Spleen (tissue), 7 donors: ENCODE data around the gene MTHFR.

Experiments used
- POLR2A ChIP-seq, 3 donors: fragments of 450-650 bp; IDR thresholded peaks; one replicate each; pipeline ENCODE4 v1.5.1; 2017; ENCODE audit warnings: antibody characterized with exemption in 3 of 3, mild to moderate bottlenecking in 1 of 3
- TF ChIP-seq, protein P1 (sequence below), 11 experiments: fragments of 200-600 bp in 7 of 11; fragments of 450-650 bp in 4 of 11; sonication (generic) in 4 of 11; IDR thresholded peaks in 8 of 11; conservative IDR thresholded peaks in 3 of 11; 1 replicate in 7 of 11; 2 replicates in 4 of 11; pipeline versions ENCODE4 v1.4.0 to v1.8.0; 2016 to 2021; ENCODE audit warnings: antibody characterized with exemption in 11 of 11, inconsistent platforms in 4 of 11, mild to moderate bottlenecking in 1 of 11
- donor health status: DM: no; HTN: no; CAD: no; lungs with moderate emphysema.
- donor health status: DM: no; HTN: no; CAD: no.
- donor health status: DM: no; HTN: no; CAD: no.

DNA sequence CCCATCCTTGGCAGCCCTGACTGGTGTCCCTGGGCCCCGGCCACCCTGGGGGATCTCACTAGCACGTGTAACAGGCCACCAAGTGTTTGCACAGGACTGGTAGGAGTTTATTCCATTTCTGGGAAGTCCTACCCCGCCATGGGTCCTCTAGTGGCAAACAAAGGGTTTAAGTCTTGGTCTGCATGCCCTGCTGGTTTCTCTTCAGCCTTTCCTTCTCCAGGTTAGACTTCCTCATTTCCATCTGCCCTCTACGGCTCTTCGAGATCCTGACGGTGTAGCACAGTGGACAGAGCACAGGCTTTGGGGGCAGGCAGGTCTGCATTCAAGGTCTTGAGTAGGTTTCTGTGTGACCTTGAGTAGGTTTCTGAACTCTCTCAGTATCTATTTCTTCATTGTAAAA is 67.0 kb downstream of the MTHFR start:
- TF ChIP-seq, protein P1, sequence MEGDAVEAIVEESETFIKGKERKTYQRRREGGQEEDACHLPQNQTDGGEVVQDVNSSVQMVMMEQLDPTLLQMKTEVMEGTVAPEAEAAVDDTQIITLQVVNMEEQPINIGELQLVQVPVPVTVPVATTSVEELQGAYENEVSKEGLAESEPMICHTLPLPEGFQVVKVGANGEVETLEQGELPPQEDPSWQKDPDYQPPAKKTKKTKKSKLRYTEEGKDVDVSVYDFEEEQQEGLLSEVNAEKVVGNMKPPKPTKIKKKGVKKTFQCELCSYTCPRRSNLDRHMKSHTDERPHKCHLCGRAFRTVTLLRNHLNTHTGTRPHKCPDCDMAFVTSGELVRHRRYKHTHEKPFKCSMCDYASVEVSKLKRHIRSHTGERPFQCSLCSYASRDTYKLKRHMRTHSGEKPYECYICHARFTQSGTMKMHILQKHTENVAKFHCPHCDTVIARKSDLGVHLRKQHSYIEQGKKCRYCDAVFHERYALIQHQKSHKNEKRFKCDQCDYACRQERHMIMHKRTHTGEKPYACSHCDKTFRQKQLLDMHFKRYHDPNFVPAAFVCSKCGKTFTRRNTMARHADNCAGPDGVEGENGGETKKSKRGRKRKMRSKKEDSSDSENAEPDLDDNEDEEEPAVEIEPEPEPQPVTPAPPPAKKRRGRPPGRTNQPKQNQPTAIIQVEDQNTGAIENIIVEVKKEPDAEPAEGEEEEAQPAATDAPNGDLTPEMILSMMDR (IDR thresholded peaks at IDR 0.05 in 8 of 11, conservative IDR thresholded peaks at IDR 0.05 in 3 of 11) = peak in 1 of 11 experiments; percentile 29
- no peak for TF ChIP-seq POLR2A (IDR thresholded peaks at IDR 0.05)
